Measurements from ENCODE around the gene FRS2.
"Not testable (repeated sequence)": the region's sequence is repeated elsewhere in the genome, so short reads cannot be mapped to it uniquely, and the experiment has no call there.

Gene FRS2, protein sequence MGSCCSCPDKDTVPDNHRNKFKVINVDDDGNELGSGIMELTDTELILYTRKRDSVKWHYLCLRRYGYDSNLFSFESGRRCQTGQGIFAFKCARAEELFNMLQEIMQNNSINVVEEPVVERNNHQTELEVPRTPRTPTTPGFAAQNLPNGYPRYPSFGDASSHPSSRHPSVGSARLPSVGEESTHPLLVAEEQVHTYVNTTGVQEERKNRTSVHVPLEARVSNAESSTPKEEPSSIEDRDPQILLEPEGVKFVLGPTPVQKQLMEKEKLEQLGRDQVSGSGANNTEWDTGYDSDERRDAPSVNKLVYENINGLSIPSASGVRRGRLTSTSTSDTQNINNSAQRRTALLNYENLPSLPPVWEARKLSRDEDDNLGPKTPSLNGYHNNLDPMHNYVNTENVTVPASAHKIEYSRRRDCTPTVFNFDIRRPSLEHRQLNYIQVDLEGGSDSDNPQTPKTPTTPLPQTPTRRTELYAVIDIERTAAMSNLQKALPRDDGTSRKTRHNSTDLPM

DNA sequence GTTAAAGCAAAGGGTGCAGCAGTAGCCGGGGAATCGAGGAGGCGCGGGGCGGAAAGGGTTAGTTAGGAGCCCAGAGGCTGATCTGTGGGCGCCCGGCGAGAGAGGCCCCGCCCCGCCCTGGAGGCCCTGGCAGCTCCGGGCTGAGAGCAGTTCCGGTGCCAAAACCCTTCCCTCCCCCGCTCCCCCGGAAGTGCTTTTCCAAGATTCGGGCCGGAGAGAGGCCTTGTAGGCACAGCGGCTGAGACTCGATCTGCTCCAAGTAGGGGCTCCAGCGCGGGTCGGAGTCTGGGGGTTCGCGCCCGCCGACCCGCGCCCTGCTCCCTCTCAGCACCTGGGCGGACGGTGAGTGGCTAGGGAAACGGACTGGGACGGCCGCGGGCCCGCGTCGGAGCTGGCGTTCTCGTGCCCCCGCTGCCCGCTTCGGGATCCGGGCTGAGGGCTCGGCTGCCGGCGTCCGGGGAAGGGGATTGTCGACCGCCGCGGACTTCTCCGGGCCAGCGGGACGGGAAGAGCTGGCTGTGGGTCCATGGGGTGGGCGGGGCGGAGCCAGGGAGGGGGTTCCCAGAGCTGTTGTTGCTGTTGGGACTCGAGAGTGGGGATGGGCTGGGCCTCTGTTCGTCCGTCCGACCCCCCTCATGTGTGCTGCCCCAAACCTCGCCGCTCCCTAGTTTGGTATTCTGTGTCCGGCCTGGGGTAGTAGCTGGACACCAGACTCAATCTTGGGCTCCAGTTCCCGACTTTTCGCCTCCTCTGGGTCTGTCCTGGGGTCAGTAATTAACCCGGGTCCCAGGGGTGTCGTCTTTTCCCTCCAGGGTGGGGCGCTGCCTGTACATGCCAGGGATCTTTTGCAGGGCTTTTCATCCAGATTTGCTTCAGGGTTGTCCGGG is at the start of gene FRS2:
FRS2 (plus strand) TSS at position 200 of the 887 bp plus-strand sequence. CDS start 98,643 bp downstream, outside the sequence.
- DNase-seq = peak; percentile 89

GRCh38 chr12:69421548-69421947 is 48.6 kb upstream of the FRS2 start:
- no peak for DNase-seq

GRCh38 chr12:69423037-69423905 is 46.9 kb upstream of the FRS2 start:
- no peak for DNase-seq

- DNase-seq = no peak
Observed at GRCh38 chr12:69425417-69425816, 44.8 kb upstream of the FRS2 start.

DNA sequence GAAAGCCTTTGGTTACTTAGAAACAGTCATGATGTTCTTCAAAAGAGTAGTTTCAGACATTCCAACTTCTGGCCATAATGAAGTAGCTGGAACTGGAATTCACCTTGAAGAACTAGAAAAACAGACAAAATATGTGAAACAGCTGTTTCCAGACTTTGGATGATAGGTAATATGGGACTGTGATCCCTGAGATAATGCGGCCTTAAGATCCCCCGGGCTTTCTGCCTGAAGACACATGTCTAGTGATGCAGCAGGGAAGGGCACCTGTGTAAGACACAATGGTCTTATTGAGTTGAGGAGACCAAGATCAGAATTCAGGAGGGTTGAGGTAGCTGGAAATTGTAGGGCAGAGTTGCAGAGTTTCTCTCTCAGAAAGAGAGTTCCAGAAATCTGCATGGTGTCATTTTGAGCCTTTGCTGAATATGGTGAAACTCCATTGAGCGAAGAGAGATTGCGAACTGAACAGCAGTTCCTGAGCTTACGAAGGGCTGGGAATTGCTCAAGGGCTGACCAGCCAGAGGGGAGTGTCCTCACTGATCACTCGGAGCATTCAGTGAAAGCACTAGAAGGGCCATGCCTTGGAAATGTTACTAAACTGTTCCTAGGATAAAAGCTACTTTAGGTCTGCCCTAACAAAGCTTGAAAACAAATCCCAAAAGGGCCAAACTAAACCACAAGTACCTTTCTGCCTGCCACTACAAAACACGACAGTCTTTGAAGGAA is 41.7 kb upstream of the FRS2 start:
- no peak for DNase-seq

- DNase-seq = no peak
Observed at GRCh38 chr12:69430942-69431590, 39.1 kb upstream of the FRS2 start.

GRCh38 chr12:69431591-69432222 is 38.5 kb upstream of the FRS2 start:
- no peak for DNase-seq

- DNase-seq = no peak
Observed at GRCh38 chr12:69433653-69434052, 36.5 kb upstream of the FRS2 start.

DNA sequence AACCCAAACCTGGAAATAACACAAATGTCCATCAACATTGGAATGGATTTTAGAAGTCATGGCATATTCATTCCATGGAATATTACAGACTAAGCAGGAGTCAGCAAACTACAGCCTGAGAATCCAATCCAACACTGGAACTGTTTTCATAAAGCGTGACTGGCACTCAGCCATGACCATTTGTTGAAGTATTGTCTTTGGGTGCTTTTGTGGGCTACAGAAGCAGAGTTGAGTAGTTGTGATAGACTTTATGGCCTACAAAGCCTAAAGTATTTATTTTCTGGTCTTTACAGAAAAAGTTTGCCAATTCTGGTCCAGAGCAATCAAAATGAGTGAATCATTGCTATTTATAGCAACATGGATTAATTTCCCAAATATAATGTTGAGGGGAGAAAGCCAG is 34.5 kb upstream of the FRS2 start:
- DNase-seq = no peak

GRCh38 chr12:69437073-69437472 is 33.1 kb upstream of the FRS2 start:
- DNase-seq = no peak

- DNase-seq = no peak
Observed at GRCh38 chr12:69438539-69438938, 31.6 kb upstream of the FRS2 start.

GRCh38 chr12:69440016-69440415 is 30.2 kb upstream of the FRS2 start:
- DNase-seq = no peak

DNA sequence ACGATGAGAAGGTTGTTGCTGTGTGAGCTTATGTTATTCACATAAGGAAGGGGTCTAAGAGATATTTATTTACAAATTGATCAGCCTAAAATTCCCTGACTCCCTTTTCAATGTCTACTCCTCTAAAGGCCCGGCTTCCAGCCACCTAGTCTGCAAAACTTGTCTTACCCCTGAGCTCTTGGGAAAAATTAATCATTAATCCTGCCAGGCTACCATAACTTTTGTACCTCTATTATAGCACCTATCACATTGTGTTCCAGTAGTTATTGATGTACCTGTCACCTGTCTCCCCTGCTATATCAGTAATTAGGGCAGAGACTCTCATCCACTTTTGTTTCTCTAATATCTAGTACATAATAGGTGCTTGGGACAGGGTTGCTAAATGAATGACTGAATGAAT is 29.3 kb upstream of the FRS2 start:
- no peak for DNase-seq

- no peak for DNase-seq
Observed at GRCh38 chr12:69442894-69443293, 27.3 kb upstream of the FRS2 start.

- no peak for DNase-seq
Observed at GRCh38 chr12:69443916-69444315, 26.3 kb upstream of the FRS2 start.

DNA sequence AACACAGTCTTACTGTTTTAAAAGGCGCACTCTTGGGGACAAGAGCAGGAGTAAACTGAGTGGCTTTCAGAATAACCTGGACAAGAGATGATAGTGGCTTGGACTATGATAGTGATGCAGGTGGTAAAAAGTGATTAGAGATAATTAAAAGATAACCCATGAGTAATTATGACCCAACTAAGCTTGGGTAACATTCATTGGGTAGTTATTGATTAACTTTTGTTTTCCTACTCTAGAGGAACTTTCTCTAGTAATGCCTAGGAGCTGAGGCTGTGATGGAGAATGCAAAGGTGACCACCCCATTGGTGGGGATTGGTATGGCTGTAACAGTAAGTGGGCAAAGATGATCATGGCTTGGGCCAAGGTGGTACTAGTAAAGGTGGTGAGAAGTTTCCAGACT is 22.3 kb upstream of the FRS2 start:
- no peak for DNase-seq

GRCh38 chr12:69452598-69453132 is 17.5 kb upstream of the FRS2 start:
- DNase-seq = not testable (repeated sequence)

- no peak for DNase-seq
Observed at GRCh38 chr12:69456239-69456638, 13.9 kb upstream of the FRS2 start.

GRCh38 chr12:69457433-69457832 is 12.8 kb upstream of the FRS2 start:
- DNase-seq = no peak

- no peak for DNase-seq
Observed at GRCh38 chr12:69459477-69459876, 10.7 kb upstream of the FRS2 start.

- no peak for DNase-seq
Observed at GRCh38 chr12:69464428-69464827, 5.8 kb upstream of the FRS2 start.
